Measurements from ENCODE around the gene PRADC1. TPM values are rescaled to one million over a fixed set of nuclear protein-coding genes. Genes with fewer than 3 reads are reported as not detected.
"Not testable (repeated sequence)": the region's sequence is repeated elsewhere in the genome, so short reads cannot be mapped to it uniquely, and the experiment has no call there.

Gene PRADC1
- polyA plus RNA-seq, 4 donors = 11.9 to 113 (median 46.4) TPM

GRCh38 chr2:73210696-73211095 is 22.3 kb downstream of the PRADC1 start:
- H3K9me3 ChIP-seq (ENCODE audit: control insufficient read depth in 2 of 2, insufficient read depth in 1 of 2, low read depth in 1 of 2, low read length in 1 of 2) = no peaks in the 10 kb centered on the region
- peaks cover 0 to 9% (median 3%) of the 10 kb centered on the region in 3 donors for H3K4me1 ChIP-seq (ENCODE audit: control insufficient read depth in 3 of 3, insufficient read depth in 2 of 3, low read depth in 1 of 3, low read length in 2 of 3)
- FAIRE-seq (no peak), DNase-seq (no peak)
- no peak overlapping the region for H3K4me3 ChIP-seq (ENCODE audit: low read depth in 1 of 3, low read length in 3 of 3)
- peaks cover 0 to 4% (median 2%) of the 10 kb centered on the region in 3 donors for H3K27me3 ChIP-seq (ENCODE audit: control insufficient read depth in 3 of 3, insufficient read depth in 3 of 3, low read length in 3 of 3)
- 85 to 89% (median 88%) methylated on average over 6 of the region's 6 CpGs for WGBS, 3 donors
- H3K36me3 ChIP-seq (ENCODE audit: control insufficient read depth in 3 of 3, insufficient read depth in 2 of 3, low read depth in 1 of 3, low read length in 3 of 3) = no peaks in the 10 kb centered on the region
- no peak overlapping the region for H3K27ac ChIP-seq (ENCODE audit: low read depth in 1 of 3, low read length in 2 of 3)

- peaks cover 0 to 5% (median 0%) of the 10 kb centered on the region in 3 donors for H3K4me1 ChIP-seq (ENCODE audit: control insufficient read depth in 3 of 3, insufficient read depth in 2 of 3, low read depth in 1 of 3, low read length in 2 of 3)
- H3K4me3 ChIP-seq (ENCODE audit: low read depth in 1 of 3, low read length in 3 of 3) = no peak overlapping the region
- H3K36me3 ChIP-seq (ENCODE audit: control insufficient read depth in 3 of 3, insufficient read depth in 2 of 3, low read depth in 1 of 3, low read length in 3 of 3) = no peaks in the 10 kb centered on the region
- FAIRE-seq = no peak
- H3K27ac ChIP-seq (ENCODE audit: low read depth in 1 of 3, low read length in 2 of 3) = no peak overlapping the region
- H3K27me3 ChIP-seq (ENCODE audit: control insufficient read depth in 3 of 3, insufficient read depth in 3 of 3, low read length in 3 of 3) = peaks cover 0 to 7% (median 4%) of the 10 kb centered on the region in 3 donors
- no peak for DNase-seq
- H3K9me3 ChIP-seq (ENCODE audit: control insufficient read depth in 2 of 2, insufficient read depth in 1 of 2, low read depth in 1 of 2, low read length in 1 of 2) = no peaks in the 10 kb centered on the region
- 75 to 78% (median 78%) methylated on average over 4 of the region's 4 CpGs for WGBS, 3 donors
Measured at GRCh38 chr2:73210019-73210418, 23.0 kb downstream of the PRADC1 start.

GRCh38 chr2:73208258-73208657 is 24.8 kb downstream of the PRADC1 start:
- 70 to 87% (median 84%) methylated on average over 3 of the region's 3 CpGs for WGBS, 3 donors
- Histone ChIP-seq H3K4me1 (ENCODE audit: control insufficient read depth in 3 of 3, insufficient read depth in 2 of 3, low read depth in 1 of 3, low read length in 2 of 3) (peaks cover 0 to 4% (median 0%) of the 10 kb centered on the region in 3 donors), H3K27me3 (ENCODE audit: control insufficient read depth in 3 of 3, insufficient read depth in 3 of 3, low read length in 3 of 3) (peaks cover 0 to 19% (median 14%) of the 10 kb centered on the region in 3 donors), H3K27ac (ENCODE audit: low read depth in 1 of 3, low read length in 2 of 3) (no peak overlapping the region), H3K36me3 (ENCODE audit: control insufficient read depth in 3 of 3, insufficient read depth in 2 of 3, low read depth in 1 of 3, low read length in 3 of 3) (no peaks in the 10 kb centered on the region), H3K9me3 (ENCODE audit: control insufficient read depth in 2 of 2, insufficient read depth in 1 of 2, low read depth in 1 of 2, low read length in 1 of 2) (no peaks in the 10 kb centered on the region), H3K4me3 (ENCODE audit: low read depth in 1 of 3, low read length in 3 of 3) (no peak overlapping the region)
- FAIRE-seq (no peak), DNase-seq (no peak)

GRCh38 chr2:73205611-73206010 is 27.4 kb downstream of the PRADC1 start:
- no peak for FAIRE-seq
- no peaks in the 10 kb centered on the region for H3K36me3 ChIP-seq (ENCODE audit: control insufficient read depth in 3 of 3, insufficient read depth in 2 of 3, low read depth in 1 of 3, low read length in 3 of 3)
- peaks cover 0 to 3% (median 2%) of the 10 kb centered on the region in 3 donors for H3K4me1 ChIP-seq (ENCODE audit: control insufficient read depth in 3 of 3, insufficient read depth in 2 of 3, low read depth in 1 of 3, low read length in 2 of 3)
- no peak overlapping the region for H3K27ac ChIP-seq (ENCODE audit: low read depth in 1 of 3, low read length in 2 of 3)
- 85 to 93% (median 92%) methylated on average over 6 of the region's 6 CpGs for WGBS, 3 donors
- DNase-seq = no peak
- peaks cover 9 to 34% (median 25%) of the 10 kb centered on the region in 3 donors for H3K27me3 ChIP-seq (ENCODE audit: control insufficient read depth in 3 of 3, insufficient read depth in 3 of 3, low read length in 3 of 3)
- H3K9me3 ChIP-seq (ENCODE audit: control insufficient read depth in 2 of 2, insufficient read depth in 1 of 2, low read depth in 1 of 2, low read length in 1 of 2) = no peaks in the 10 kb centered on the region
- no peak overlapping the region for H3K4me3 ChIP-seq (ENCODE audit: low read depth in 1 of 3, low read length in 3 of 3)

GRCh38 chr2:73203055-73203681 is 29.9 kb downstream of the PRADC1 start:
- peak in 1 of 2 donors; percentile 39 for DNase-seq
- peaks cover 0 to 3% (median 2%) of the 10 kb centered on the region in 3 donors for H3K4me1 ChIP-seq (ENCODE audit: control insufficient read depth in 3 of 3, insufficient read depth in 2 of 3, low read depth in 1 of 3, low read length in 2 of 3)

GRCh38 chr2:73202156-73203054 is 30.6 kb downstream of the PRADC1 start, which contains the start of gene NOTO:
TSS of gene NOTO (plus strand) at chr2:73202574. CDS start at chr2:73202667, 93 bp downstream.
- DNase-seq = peak in 1 of 2 donors; percentile 43
- Histone ChIP-seq H3K4me3 (ENCODE audit: low read depth in 1 of 3, low read length in 3 of 3) (peak within 1 kb of the TSS in 2 of 3 donors; percentile 7), H3K27me3 (ENCODE audit: control insufficient read depth in 3 of 3, insufficient read depth in 3 of 3, low read length in 3 of 3) (peaks cover 9 to 36% (median 25%) of the 10 kb centered on the region in 3 donors), H3K36me3 (ENCODE audit: control insufficient read depth in 3 of 3, insufficient read depth in 2 of 3, low read depth in 1 of 3, low read length in 3 of 3) (no peaks in the 10 kb centered on the region), H3K9me3 (ENCODE audit: control insufficient read depth in 2 of 2, insufficient read depth in 1 of 2, low read depth in 1 of 2, low read length in 1 of 2) (no peaks in the 10 kb centered on the region), H3K4me1 (ENCODE audit: control insufficient read depth in 3 of 3, insufficient read depth in 2 of 3, low read depth in 1 of 3, low read length in 2 of 3) (peaks cover 0 to 3% (median 2%) of the 10 kb centered on the region in 3 donors), H3K27ac (ENCODE audit: low read depth in 1 of 3, low read length in 2 of 3) (no peak within 1 kb of the TSS)
- no peak for FAIRE-seq
- 2 to 3% (median 3%) methylated on average over 75 to 87 of the region's 87 CpGs for WGBS, 3 donors

More at GRCh38 chr2:73203055-73203681, 29.9 kb downstream of the PRADC1 start:
- Histone ChIP-seq H3K36me3 (ENCODE audit: control insufficient read depth in 3 of 3, insufficient read depth in 2 of 3, low read depth in 1 of 3, low read length in 3 of 3) (no peaks in the 10 kb centered on the region), H3K9me3 (ENCODE audit: control insufficient read depth in 2 of 2, insufficient read depth in 1 of 2, low read depth in 1 of 2, low read length in 1 of 2) (no peaks in the 10 kb centered on the region), H3K27ac (ENCODE audit: low read depth in 1 of 3, low read length in 2 of 3) (no peak overlapping the region), H3K27me3 (ENCODE audit: control insufficient read depth in 3 of 3, insufficient read depth in 3 of 3, low read length in 3 of 3) (peaks cover 9 to 36% (median 25%) of the 10 kb centered on the region in 3 donors), H3K4me3 (ENCODE audit: low read depth in 1 of 3, low read length in 3 of 3) (peak overlapping the region in 1 of 3 donors; percentile 5)
- no peak for FAIRE-seq
- 2 to 9% (median 4%) methylated on average over 43 to 44 of the region's 44 CpGs for WGBS, 3 donors

GRCh38 chr2:73200281-73200680 is 32.8 kb downstream of the PRADC1 start:
- FAIRE-seq; H3K4me1 ChIP-seq (ENCODE audit: control insufficient read depth in 3 of 3, insufficient read depth in 2 of 3, low read depth in 1 of 3, low read length in 2 of 3); DNase-seq; H3K27ac ChIP-seq (ENCODE audit: low read depth in 1 of 3, low read length in 2 of 3); H3K9me3 ChIP-seq (ENCODE audit: control insufficient read depth in 2 of 2, insufficient read depth in 1 of 2, low read depth in 1 of 2, low read length in 1 of 2); H3K4me3 ChIP-seq (ENCODE audit: low read depth in 1 of 3, low read length in 3 of 3); H3K36me3 ChIP-seq (ENCODE audit: control insufficient read depth in 3 of 3, insufficient read depth in 2 of 3, low read depth in 1 of 3, low read length in 3 of 3): not testable (repeated sequence)
- 65 to 80% (median 72%) methylated on average over 10 of the region's 10 CpGs for WGBS, 3 donors
- peaks cover 9 to 32% (median 21%) of the 10 kb centered on the region in 3 donors for H3K27me3 ChIP-seq (ENCODE audit: control insufficient read depth in 3 of 3, insufficient read depth in 3 of 3, low read length in 3 of 3)

GRCh38 chr2:73197579-73197978 is 35.5 kb downstream of the PRADC1 start:
- no peak for DNase-seq
- no peak for FAIRE-seq
- H3K27me3 ChIP-seq (ENCODE audit: control insufficient read depth in 3 of 3, insufficient read depth in 3 of 3, low read length in 3 of 3) = peaks cover 5 to 12% (median 5%) of the 10 kb centered on the region in 3 donors

More at GRCh38 chr2:73197579-73197978, 35.5 kb downstream of the PRADC1 start:
- Histone ChIP-seq H3K27ac (ENCODE audit: low read depth in 1 of 3, low read length in 2 of 3) (no peak overlapping the region), H3K4me1 (ENCODE audit: control insufficient read depth in 3 of 3, insufficient read depth in 2 of 3, low read depth in 1 of 3, low read length in 2 of 3) (peaks cover 0 to 1% (median 0%) of the 10 kb centered on the region in 3 donors), H3K9me3 (ENCODE audit: control insufficient read depth in 2 of 2, insufficient read depth in 1 of 2, low read depth in 1 of 2, low read length in 1 of 2) (no peaks in the 10 kb centered on the region), H3K4me3 (ENCODE audit: low read depth in 1 of 3, low read length in 3 of 3) (no peak overlapping the region), H3K36me3 (ENCODE audit: control insufficient read depth in 3 of 3, insufficient read depth in 2 of 3, low read depth in 1 of 3, low read length in 3 of 3) (no peaks in the 10 kb centered on the region)
